NCI-H2029 (cell line): Measurements from ENCODE around the gene AADACL3.

ENCODE experiments used
- DNase-seq: peaks from one replicate; lab custom pipeline; 2025; lab: John Stamatoyannopoulos, UW

The AADACL3 gene

DNA sequence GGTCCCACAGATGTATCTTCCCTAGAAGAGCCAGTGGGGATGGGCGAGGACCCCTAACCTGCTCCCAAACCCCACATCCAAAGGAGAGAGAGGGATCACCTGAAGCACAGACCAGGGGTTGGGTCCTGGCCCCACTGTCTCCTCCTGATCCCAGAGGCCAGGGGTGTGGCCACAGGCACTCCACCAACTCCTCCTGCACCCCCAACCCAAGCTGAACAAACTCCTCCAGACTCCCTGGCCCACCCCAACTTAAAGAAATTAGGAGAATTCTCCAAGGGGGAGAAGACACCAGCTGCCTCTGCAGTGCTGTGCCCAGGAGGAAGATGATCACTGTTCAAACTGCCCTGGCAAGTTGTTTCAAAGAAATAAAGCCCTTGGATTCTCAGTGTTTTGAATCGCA is 53.1 kb downstream of the AADACL3 start:
- DNase-seq, result no peak

GRCh38 chr1:12769976-12770505 is 54.1 kb downstream of the AADACL3 start:
- no peak for DNase-seq

DNA sequence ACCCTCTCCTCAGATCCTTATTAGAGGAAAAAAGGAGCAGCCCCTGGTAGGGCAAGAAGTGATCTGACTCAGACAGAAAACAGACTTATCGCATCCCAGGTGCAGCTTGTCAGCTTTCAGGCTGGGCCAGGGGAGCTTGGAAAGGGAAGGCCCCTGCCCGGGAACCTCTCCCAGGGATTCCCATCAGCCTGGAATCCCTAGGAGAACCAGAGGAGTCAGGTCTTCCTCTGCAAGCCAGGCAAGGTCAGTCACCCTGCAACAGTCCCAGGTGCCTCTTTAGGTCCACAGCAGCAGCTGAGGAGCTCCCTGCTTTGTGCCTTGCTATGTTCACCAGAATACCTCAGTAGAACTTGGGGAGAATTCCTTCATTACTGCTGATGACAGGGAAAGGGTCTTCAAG is 54.7 kb downstream of the AADACL3 start:
- no peak for DNase-seq

GRCh38 chr1:12771186-12771585 is 55.3 kb downstream of the AADACL3 start:
- DNase-seq, result no peak

- DNase-seq, result no peak
These were observed 56.6 kb downstream of the AADACL3 start for GRCh38 chr1:12772520-12772919.

DNA sequence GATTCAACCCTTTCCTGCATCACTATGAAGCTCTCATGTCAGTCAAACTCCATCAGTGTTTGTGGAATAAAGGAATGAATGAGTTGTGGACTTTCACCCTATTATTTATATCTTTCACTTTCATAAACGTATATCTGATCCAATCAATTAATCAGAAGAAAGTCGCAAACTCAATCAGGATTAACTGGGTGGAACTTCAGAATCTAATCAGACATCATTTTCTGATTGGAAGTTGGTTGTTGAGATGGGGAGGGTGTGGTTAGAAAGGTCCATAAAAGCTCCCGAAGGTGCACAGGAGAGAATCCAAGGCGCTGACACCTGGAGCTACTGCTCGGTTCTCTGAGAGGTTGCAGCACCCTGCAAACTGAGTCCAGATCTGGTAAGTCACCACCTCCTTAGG is 57.5 kb downstream of the AADACL3 start, which contains the start of gene PRAMEF12:
PRAMEF12 (plus strand) TSS at position 301 of the 400 bp plus-strand sequence. CDS start 1,130 bp downstream, outside the sequence.
- no peak for DNase-seq

DNA sequence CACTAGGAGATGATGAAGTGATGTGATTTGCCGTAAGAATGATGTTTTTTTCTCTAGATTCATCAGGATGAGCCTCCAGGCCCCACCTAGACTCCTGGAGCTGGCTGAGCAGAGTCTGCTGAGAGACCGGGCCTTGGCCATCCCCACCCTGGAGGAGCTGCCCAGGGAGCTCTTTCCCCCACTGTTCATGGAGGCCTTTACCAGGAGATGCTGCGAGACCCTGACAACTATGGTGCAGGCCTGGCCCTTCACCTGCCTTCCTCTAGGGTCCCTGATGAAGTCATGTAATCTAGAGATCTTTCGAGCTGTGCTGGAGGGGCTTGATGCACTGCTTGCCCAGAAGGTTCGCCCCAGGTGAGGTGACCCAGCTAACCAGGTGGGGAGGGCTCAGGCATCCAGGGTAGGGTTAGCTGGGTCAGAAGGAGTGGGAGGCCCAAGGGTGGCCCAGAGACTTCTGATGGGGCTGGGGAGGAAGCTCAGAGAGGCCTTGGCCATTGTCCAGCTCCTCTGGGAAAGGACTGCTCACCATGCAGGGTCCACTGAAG is 59.0 kb downstream of the AADACL3 start:
- DNase-seq, result no peak

- no peak for DNase-seq
These were observed 59.5 kb downstream of the AADACL3 start for GRCh38 chr1:12775443-12775842.

- DNase-seq, result no peak
These were observed 61.1 kb downstream of the AADACL3 start for GRCh38 chr1:12776801-12777557.
